CD14-positive monocyte (primary cell): ENCODE measurements around the gene HMOX2. TPM values are rescaled to one million over a fixed set of nuclear protein-coding genes. Genes with fewer than 3 reads are reported as not detected.

ENCODE experiments used
- DNase-seq, 3 donors: peaks; one replicate each; pipeline ENCODE4 v3.0.0-alpha.2; 2011 to 2022
- H2AFZ ChIP-seq: 2 replicates; pipeline ENCODE4 v1.6.0; 2012; ENCODE audit warnings: mild to moderate bottlenecking, low read depth, low read length, inconsistent platforms; ENCODE audit not compliant: insufficient read depth, poor library complexity, severe bottlenecking
- H3K27ac ChIP-seq, 2 donors: 1 replicate in 1 of 2; 2 replicates in 1 of 2; pipeline ENCODE4 v1.5.1; 2012 to 2013; ENCODE audit warnings: low read length in 2 of 2, control low read depth in 1 of 2, inconsistent platforms in 1 of 2, low read depth in 1 of 2, mild to moderate bottlenecking in 1 of 2
- H3K27me3 ChIP-seq, 2 donors: one replicate each; pipeline versions ENCODE4 v1.6.0 to v1.6.1; 2011 to 2013; ENCODE audit warnings: low read length in 2 of 2; ENCODE audit not compliant: control insufficient read depth in 2 of 2, insufficient read depth in 2 of 2
- H3K36me3 ChIP-seq, 2 donors: replicated peaks in 1 of 2; 1 replicate in 1 of 2; 2 replicates in 1 of 2; pipeline versions ENCODE4 v1.5.1 to v1.6.1; 2012 to 2013; ENCODE audit warnings: low read length in 2 of 2, control low read depth in 1 of 2, inconsistent platforms in 1 of 2, mild to moderate bottlenecking in 1 of 2; ENCODE audit not compliant: insufficient read depth in 2 of 2, control insufficient read depth in 1 of 2
- H3K4me1 ChIP-seq, 2 donors: 1 replicate in 1 of 2; 2 replicates in 1 of 2; pipeline versions ENCODE4 v1.5.1 to v1.6.1; 2012 to 2013; ENCODE audit warnings: low read length in 2 of 2, control low read depth in 1 of 2, inconsistent platforms in 1 of 2, mild to moderate bottlenecking in 1 of 2, moderate library complexity in 1 of 2; ENCODE audit not compliant: insufficient read depth in 2 of 2, control insufficient read depth in 1 of 2
- H3K4me2 ChIP-seq: replicated peaks from 2 replicates; pipeline ENCODE3; 2012; ENCODE audit warnings: low read length, moderate library complexity, mild to moderate bottlenecking; ENCODE audit not compliant: poor library complexity, severe bottlenecking; ENCODE audit errors: extremely low read depth
- H3K4me3 ChIP-seq, 3 experiments: fragments of 200-600 bp in 1 of 3; sonication (generic) in 1 of 3; replicated peaks in 1 of 3; 1 replicate in 2 of 3; 2 replicates in 1 of 3; pipeline ENCODE4 v1.5.1; 2011 to 2013; ENCODE audit warnings: low read length in 3 of 3, mild to moderate bottlenecking in 3 of 3, control low read depth in 2 of 3, low read depth in 2 of 3, inconsistent platforms in 1 of 3, moderate library complexity in 1 of 3
- H3K79me2 ChIP-seq: 2 replicates; pipeline ENCODE4 v1.6.0; 2012; ENCODE audit warnings: mild to moderate bottlenecking, control low read depth, inconsistent platforms, low read length, moderate library complexity; ENCODE audit not compliant: insufficient read depth
- H3K9ac ChIP-seq: 2 replicates; pipeline ENCODE4 v1.6.0; 2017; ENCODE audit warnings: low read length, mild to moderate bottlenecking; ENCODE audit not compliant: insufficient read depth, poor library complexity, severe bottlenecking
- H3K9me3 ChIP-seq, 2 donors: replicated peaks in 1 of 2; 1 replicate in 1 of 2; 2 replicates in 1 of 2; pipeline versions ENCODE4 v1.5.1 to v1.6.1; 2012 to 2013; ENCODE audit warnings: low read length in 2 of 2, control low read depth in 1 of 2; ENCODE audit not compliant: control insufficient read depth in 1 of 2, insufficient read depth in 1 of 2
- H4K20me1 ChIP-seq: 2 replicates; pipeline ENCODE4 v1.6.0; 2012; ENCODE audit warnings: mild to moderate bottlenecking, low read length, control low read depth, moderate library complexity; ENCODE audit not compliant: insufficient read depth
- H3K27ac Mint-ChIP-seq, 7 donors: one replicate each; pipeline ENCODE4 v1.8.0; 2020; ENCODE audit warnings: mild to moderate bottlenecking in 7 of 7, mixed read lengths in 7 of 7, moderate library complexity in 6 of 7, inconsistent platforms in 2 of 7
- H3K27me3 Mint-ChIP-seq, 3 donors: one replicate each; pipeline ENCODE4 v1.8.0; 2021 to 2022; ENCODE audit warnings: low read depth in 3 of 3, mild to moderate bottlenecking in 3 of 3, mixed read lengths in 3 of 3, moderate library complexity in 3 of 3, inconsistent platforms in 1 of 3
- H3K36me3 Mint-ChIP-seq, 2 donors: one replicate each; pipeline ENCODE4 v1.8.0; 2020; ENCODE audit warnings: mixed read lengths in 2 of 2, inconsistent platforms in 1 of 2, mild to moderate bottlenecking in 1 of 2
- H3K4me1 Mint-ChIP-seq: one replicate; pipeline ENCODE4 v1.8.0; 2020; ENCODE audit warnings: mild to moderate bottlenecking, mixed read lengths
- H3K4me3 Mint-ChIP-seq, 2 donors: one replicate each; pipeline ENCODE4 v1.8.0; 2020; ENCODE audit warnings: mild to moderate bottlenecking in 2 of 2, mixed read lengths in 2 of 2, moderate library complexity in 1 of 2
- H3K9me3 Mint-ChIP-seq, 7 donors: one replicate each; pipeline ENCODE4 v1.8.0; 2020 to 2022; ENCODE audit warnings: mixed read lengths in 7 of 7, mild to moderate bottlenecking in 6 of 7, moderate library complexity in 6 of 7, inconsistent platforms in 2 of 7
- whole genome bisulfite sequencing: methylation state at CpG from one replicate; pipeline ENCODE4 v1.1.5; 2013; ENCODE audit warnings: missing lambda C conversion rate; ENCODE audit not compliant: insufficient coverage; 5-methylcytosine and 5-hydroxymethylcytosine counted together
- intact Hi-C, 2 donors: fragments of 100-400 bp; cut with micrococcal nuclease; formaldehyde crosslinking; loops; one replicate each; pipeline versions ENCODE4 v1.15.0 to v1.15.1; 2023
- polyA plus RNA-seq, 3 donors: library from polyadenylated mRNA; depleted of rRNA in 1 of 3; unstranded in 2 of 3; stranded (reverse) in 1 of 3; fragments of 300-500 nt in 2 of 3; fragments of >200 nt in 1 of 3; fragmentation: Illumina TruSeq in 2 of 3; gene quantifications; 1 replicate in 2 of 3; 2 replicates in 1 of 3; pipeline ENCODE4 v1.2.3, GENCODE V29; 2012 to 2021
- TF ChIP-seq, protein P1 (sequence below): fragments of 200-600 bp; IDR thresholded peaks from one replicate; pipeline ENCODE4 v1.8.0; 2022; ENCODE audit warnings: antibody characterized with exemption, mild to moderate bottlenecking

The HMOX2 gene
- polyA plus RNA-seq, 3 donors, result 21.7 to 33.2 (median 25.0) TPM

DNA sequence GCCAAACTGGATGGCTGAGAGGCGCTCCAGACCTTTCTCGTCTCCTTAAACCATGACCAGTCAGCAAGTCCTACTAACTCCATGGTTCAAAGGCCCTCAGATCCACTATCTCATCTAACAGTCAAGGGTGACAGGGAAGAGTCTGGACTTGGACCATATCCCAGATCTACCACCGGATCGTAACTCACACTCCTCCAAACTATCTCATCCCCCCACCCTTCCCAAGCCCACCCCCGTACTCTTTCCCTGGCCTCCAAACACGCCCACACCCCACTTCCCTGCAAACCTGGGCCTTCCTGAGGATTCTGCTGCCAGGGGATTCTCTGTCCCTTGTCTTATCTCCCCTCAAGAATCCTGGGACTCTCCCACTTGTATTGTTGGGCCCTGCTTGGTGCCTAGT is 57.3 kb downstream of the HMOX2 start:
- Histone ChIP-seq H3K79me2 (peaks cover 47% of the 10 kb centered on the region), H3K36me3 (peaks cover 10 to 14% of the 10 kb centered on the region in 2 donors), H3K9me3 (no peaks in the 10 kb centered on the region), H3K4me3 (no peak overlapping the region), H3K27ac (no peak overlapping the region), H3K4me1 (peaks cover 8 to 23% of the 10 kb centered on the region in 2 donors), H2AFZ (no peak overlapping the region), H3K9ac (no peak overlapping the region), H4K20me1 (peaks cover 14% of the 10 kb centered on the region), H3K27me3 (peaks cover 0 to 4% of the 10 kb centered on the region in 2 donors), H3K4me2 (no peak overlapping the region)
- intact Hi-C loops, result no loop called here
- TF ChIP-seq, protein P1, sequence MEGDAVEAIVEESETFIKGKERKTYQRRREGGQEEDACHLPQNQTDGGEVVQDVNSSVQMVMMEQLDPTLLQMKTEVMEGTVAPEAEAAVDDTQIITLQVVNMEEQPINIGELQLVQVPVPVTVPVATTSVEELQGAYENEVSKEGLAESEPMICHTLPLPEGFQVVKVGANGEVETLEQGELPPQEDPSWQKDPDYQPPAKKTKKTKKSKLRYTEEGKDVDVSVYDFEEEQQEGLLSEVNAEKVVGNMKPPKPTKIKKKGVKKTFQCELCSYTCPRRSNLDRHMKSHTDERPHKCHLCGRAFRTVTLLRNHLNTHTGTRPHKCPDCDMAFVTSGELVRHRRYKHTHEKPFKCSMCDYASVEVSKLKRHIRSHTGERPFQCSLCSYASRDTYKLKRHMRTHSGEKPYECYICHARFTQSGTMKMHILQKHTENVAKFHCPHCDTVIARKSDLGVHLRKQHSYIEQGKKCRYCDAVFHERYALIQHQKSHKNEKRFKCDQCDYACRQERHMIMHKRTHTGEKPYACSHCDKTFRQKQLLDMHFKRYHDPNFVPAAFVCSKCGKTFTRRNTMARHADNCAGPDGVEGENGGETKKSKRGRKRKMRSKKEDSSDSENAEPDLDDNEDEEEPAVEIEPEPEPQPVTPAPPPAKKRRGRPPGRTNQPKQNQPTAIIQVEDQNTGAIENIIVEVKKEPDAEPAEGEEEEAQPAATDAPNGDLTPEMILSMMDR, result no peak
- Mint-ChIP-seq H3K27me3 (peaks cover 8 to 10% (median 9%) of the 10 kb centered on the region in 3 donors), H3K36me3 (peaks cover 25 to 35% of the 10 kb centered on the region in 2 donors), H3K27ac (no peak overlapping the region), H3K9me3 (peaks cover 0 to 5% (median 0%) of the 10 kb centered on the region in 7 donors), H3K4me3 (no peak overlapping the region), H3K4me1 (peaks cover 29% of the 10 kb centered on the region)
- 97% methylated on average over 5 of the region's 6 CpGs for WGBS
- DNase-seq, result no peak

GRCh38 chr16:4534151-4534790 is 58.1 kb downstream of the HMOX2 start:
- peak overlapping the region in 1 of 7 donors; percentile 25 for H3K27ac Mint-ChIP-seq
- no peak overlapping the region for H3K27ac ChIP-seq

More at GRCh38 chr16:4534151-4534790, 58.1 kb downstream of the HMOX2 start:
- H4K20me1 ChIP-seq, result peaks cover 14% of the 10 kb centered on the region
- WGBS, result 92% methylated on average over 9 of the region's 13 CpGs
- no peak overlapping the region for H3K4me3 ChIP-seq
- Mint-ChIP-seq H3K4me1 (peaks cover 28% of the 10 kb centered on the region), H3K4me3 (no peak overlapping the region), H3K36me3 (peaks cover 27 to 35% of the 10 kb centered on the region in 2 donors), H3K9me3 (peaks cover 0 to 12% (median 7%) of the 10 kb centered on the region in 7 donors), H3K27me3 (peaks cover 9 to 10% (median 10%) of the 10 kb centered on the region in 3 donors)
- intact Hi-C loops, result no loop called here
- H3K79me2 ChIP-seq, result peaks cover 42% of the 10 kb centered on the region
- no peak overlapping the region for H3K4me2 ChIP-seq
- no peak overlapping the region for H2AFZ ChIP-seq
- H3K4me1 ChIP-seq, result peaks cover 12 to 25% of the 10 kb centered on the region in 2 donors
- H3K9ac ChIP-seq, result no peak overlapping the region
- no peak for DNase-seq
- H3K9me3 ChIP-seq, result peaks cover 0 to under 1% of the 10 kb centered on the region in 2 donors
- peaks cover 10 to 14% of the 10 kb centered on the region in 2 donors for H3K36me3 ChIP-seq
- TF ChIP-seq, protein P1, result no peak
- H3K27me3 ChIP-seq, result peaks cover 0 to 4% of the 10 kb centered on the region in 2 donors
